Cortex of kidney (tissue), 1 donor: ENCODE data around the gene ANKRD31.
"Not testable (repeated sequence)": the region's sequence is repeated elsewhere in the genome, so short reads cannot be mapped to it uniquely, and the experiment has no call there.

Experiments used
- DNase-seq: peaks from one replicate; lab custom pipeline; 2025; lab: John Stamatoyannopoulos, UW

ANKRD31 gene

DNA sequence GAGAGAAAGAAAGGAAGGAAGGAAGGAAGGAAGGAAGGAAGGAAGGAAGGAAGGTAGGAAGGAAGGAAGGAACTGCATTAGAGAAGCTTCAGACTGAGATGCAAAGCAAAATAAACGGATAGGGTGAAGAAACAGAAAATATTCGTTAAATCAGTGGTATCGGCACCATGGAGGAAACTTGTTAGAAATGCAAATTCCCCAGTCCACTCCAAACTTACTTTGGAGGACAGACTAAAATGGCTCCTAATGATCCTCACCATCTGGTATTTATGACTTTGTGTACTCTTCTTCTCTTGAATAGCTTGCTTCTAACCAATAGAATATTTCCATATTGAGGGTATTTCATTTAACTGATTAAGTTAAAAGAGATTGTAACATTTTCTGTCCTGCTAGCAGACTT is 96.4 kb downstream of the ANKRD31 start:
- no peak for DNase-seq

DNA sequence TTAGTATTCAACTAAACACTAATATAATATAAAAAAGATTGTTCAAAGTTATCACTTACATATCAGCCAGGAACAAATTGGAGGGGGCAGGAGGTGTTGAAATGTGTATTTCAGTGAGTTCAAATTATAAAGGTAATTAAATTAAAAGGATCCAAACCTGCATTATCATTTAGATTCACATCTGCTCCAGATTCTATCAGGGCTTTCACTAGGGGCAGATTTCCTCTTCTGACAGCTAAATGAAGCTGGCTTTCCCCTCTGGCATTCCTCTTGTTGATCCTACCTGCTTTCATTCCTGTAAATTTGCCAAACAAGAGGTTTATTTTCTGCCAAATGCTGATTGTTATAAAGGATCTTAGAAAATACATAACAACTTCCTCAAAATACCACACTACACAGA is 98.0 kb downstream of the ANKRD31 start:
- no peak for DNase-seq

GRCh38 chr5:75130818-75131349 is 105.8 kb downstream of the ANKRD31 start:
- DNase-seq = no peak

GRCh38 chr5:75116856-75117255 is 119.8 kb downstream of the ANKRD31 start:
- no peak for DNase-seq

DNA sequence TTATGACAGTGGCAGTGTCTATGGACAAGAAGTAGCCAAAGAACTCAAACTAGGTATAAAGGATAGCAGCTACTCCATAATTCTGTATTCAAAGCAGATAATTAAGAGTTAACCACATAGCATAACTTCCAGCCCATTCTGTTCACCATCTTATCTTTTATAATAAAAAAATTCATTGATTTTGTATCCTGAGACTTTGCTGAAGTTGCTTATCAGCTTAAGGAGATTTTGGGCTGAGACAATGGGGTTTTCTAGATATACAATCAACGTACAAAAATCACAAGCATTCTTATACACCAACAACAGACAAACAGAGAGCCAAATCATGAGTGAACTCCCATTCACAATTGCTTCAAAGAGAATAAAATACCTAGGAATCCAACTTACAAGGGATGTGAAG is 122.4 kb downstream of the ANKRD31 start:
- DNase-seq = not testable (repeated sequence)

DNA sequence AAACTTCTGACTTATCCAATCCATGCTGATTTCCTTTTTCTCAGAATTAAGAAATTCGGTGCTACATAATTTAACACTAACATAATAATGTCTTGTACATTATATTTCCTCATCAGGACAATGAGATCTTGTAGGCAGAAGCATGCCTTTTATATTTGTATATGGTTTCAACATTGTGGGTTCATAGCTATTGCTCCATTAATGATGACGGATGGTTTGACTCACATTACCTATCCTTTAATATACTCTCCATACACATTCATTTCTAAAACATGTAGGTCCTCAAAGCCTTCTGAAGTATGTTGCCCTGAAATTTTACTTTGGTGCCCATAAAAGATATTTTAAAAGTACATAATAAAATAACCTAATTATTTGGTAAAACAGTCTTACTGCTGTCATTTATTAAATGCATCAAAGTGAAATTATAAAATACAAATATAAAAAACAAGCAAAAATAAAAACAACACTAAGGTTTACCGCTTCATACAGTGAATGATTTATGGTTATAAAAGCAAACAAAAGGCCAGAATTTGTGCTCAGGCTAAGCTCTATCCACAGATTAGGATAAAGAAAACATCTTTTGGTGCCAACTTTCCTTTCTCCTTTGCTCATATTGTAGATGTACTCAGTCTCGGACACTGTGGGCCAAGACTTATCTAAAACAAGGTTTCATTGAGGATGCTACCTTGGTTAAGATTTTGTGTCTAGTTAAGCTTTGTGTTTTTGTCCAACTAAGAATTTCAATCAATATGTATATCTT is 123.1 kb downstream of the ANKRD31 start:
- no peak for DNase-seq

DNA sequence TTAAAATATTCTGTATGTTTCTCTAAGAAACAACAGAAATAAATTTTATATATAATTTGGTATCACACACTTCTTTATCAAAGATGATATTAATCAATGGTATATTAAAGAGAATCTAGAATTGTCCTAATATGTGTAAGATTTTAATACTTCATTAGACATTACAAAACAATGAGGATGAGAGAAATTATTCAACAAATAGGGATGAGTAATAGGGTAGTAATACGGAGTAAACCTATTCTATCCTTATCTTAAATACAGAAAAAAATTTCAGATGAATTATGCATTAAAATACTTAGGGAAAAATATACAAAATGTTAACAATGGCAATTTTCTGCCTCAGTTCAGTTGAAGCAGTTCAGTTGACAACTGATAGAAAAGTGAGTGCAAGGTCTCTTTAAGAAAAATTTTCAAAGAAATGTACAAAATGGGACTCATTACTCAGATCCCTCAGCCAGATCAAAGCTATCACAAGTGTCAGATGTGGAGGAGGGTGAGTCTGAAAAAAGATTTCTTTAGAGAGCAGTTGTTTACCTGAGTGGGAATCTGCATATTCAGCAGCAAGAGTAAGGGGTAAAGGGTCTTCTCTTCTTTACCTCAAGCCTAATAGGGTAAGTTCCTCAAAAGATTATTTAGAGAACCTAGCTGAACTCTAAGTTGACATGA is 127.6 kb downstream of the ANKRD31 start:
- no peak for DNase-seq

GRCh38 chr5:75108515-75108914 is 128.2 kb downstream of the ANKRD31 start:
- DNase-seq = no peak

DNA sequence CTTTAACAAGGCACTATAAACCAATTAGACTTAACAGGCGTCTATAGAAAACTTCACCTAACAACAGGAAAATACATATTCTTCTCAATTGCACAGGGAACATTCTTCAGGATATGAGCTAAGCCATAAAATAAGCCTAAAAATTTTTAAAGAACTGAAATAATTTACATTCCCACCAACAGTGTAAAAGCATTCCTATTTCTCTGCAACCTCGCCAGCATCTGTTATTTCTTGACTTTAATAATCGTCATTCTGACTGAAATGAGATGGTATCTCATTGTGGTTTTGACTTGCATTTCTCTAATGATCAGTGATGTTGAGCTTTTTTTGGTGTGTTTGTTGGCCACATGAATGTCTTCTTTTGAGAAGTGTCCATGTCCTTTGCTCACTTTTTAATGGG is 140.7 kb downstream of the ANKRD31 start:
- not testable (repeated sequence) for DNase-seq

- DNase-seq = no peak
Measured at GRCh38 chr5:75091597-75091996, 145.1 kb downstream of the ANKRD31 start.

- DNase-seq = no peak
Measured at GRCh38 chr5:75089662-75090061, 147.0 kb downstream of the ANKRD31 start.

- no peak for DNase-seq
Measured at GRCh38 chr5:75089137-75089536, 147.5 kb downstream of the ANKRD31 start.

DNA sequence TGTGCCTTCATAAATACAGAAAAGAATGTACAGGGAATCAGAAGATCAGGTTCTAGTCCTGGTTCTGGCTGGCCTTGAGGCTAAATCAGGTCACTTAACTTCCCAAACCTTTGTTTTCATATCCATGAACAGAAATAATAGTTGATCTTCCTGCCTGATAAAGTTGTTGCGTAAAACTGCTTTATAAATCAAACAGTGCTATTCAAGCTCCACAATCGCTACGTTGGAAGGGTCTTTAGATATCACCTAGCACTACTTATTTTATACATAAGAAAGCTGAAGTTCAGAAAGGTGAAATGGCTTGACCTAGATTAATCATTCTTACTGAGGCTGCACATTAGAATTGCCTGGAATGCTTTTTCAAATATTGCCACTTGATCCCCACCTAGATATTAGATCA is 148.0 kb downstream of the ANKRD31 start:
- DNase-seq = no peak

DNA sequence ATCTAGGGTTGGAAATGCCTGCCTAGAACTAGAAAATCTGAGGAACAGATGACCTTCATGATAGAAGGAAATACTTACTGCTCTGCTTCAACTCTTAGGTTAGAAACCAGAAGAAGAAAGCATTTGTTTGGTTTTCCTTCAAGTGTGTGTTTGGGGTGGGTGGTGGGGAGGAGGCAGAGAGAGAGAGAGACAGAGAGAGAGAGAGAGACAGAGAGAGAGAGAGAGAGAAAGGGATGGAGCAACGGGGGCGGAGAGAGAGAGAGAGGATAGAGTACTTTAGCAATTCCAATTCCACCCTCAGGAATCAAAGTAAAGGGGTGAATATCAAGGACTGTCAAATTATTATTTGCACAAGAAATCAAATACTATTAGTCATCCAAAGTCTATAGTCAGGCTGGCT is 155.2 kb downstream of the ANKRD31 start:
- no peak for DNase-seq

- DNase-seq = not testable (repeated sequence)
Measured at GRCh38 chr5:75079346-75079745, 157.3 kb downstream of the ANKRD31 start.

DNA sequence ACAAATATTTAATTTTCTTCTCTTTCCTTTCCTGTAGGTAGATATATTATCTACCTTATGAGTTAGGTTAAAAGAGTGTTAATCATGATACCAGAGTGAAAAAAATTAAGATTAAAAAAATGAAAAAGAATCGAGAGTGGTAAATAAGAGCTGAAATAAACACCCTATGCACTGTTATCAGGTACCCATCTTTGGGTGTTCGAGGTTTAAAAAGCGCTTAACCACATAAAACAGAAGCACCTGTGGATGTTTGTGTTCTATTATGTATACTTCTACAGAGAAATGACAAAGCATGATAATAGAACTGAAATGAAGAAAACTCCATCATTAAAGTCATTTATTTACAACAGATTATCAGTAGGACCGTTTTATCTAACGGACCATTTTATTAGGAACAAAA is 158.7 kb downstream of the ANKRD31 start:
- no peak for DNase-seq

DNA sequence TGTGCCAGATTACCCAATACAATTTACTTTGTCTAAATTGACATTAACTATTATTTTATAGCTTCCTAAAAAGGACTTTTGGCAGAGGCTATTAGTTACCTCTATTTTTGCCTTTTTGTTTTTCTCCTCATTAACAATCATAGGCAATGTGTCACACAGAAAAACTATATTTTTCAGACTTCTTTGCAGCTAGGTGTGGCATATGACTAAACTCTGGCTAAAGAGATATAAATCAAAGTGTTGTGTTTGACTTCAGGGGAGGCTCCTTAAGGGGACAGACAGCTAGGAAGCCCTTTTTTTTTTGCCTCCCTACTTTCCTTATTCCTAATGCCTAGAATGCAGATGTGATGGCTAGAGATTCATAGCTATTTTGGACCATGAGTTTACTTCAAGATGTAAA is 164.6 kb downstream of the ANKRD31 start:
- DNase-seq = no peak

DNA sequence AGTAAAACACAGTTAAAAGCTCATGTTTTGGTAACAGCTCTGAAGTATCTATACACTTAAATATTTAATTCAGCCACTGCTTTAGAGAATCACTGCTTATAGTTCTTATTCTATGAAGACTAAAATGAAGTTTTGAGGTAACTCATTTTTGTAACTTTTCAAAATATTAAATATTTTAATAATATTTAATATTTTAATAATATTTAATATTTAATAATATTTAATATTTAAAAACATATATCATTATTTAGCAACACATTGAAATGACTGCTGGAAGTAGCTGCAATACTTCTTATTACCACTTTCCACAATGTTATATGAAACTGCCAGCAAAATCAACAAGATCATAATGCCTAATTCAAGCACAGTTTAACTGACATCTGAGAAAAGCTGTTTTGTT is 165.6 kb downstream of the ANKRD31 start:
- DNase-seq = no peak

DNA sequence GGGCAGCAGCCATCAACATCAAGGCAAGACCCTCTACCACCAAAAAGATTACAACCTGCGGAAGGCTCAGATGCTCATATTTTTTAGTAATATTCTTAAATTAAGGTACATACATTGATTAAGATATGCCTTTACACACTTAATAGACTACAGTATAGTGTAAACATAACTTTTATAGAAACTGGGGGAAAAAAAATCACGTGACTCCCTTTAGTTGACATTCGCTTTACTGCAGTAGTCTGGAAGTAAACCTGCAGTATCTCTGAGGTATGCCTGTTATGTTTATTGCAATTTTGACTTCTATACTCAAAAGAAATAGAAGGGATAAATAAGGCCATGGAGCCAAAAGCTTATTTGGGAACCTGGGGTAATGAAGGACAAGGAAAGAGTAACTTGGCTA is 169.2 kb downstream of the ANKRD31 start:
- DNase-seq = no peak

DNA sequence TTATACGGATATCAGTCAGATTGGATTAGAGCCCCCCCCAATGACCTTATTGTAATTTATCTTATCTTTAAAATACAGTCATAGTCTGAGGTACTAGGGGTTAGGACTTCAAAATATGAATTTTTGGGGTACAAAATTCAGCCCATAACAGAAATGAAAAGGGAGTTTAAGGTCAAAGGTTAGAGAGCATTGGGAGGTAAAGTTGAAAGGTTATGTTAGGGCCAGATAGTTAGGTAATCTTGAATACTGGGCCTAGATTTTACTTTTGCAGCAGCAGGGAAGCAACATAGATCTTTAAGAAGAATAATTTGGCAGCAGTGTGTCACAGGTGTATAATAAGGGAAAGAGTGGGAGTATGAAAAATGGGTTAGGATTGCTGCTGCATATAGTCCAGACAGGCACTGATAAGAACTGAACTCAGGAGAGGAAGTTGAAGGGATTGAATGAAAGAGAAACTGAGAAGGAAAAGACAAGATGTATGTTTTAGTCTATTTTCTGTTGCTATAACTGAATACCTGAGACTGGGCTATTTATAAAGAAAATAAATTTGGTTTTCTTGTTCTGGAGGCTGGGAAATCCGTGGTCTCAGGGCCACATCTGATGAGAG is 173.7 kb downstream of the ANKRD31 start:
- no peak for DNase-seq

- DNase-seq = no peak
Measured at GRCh38 chr5:75059912-75060545, 176.6 kb downstream of the ANKRD31 start.

DNA sequence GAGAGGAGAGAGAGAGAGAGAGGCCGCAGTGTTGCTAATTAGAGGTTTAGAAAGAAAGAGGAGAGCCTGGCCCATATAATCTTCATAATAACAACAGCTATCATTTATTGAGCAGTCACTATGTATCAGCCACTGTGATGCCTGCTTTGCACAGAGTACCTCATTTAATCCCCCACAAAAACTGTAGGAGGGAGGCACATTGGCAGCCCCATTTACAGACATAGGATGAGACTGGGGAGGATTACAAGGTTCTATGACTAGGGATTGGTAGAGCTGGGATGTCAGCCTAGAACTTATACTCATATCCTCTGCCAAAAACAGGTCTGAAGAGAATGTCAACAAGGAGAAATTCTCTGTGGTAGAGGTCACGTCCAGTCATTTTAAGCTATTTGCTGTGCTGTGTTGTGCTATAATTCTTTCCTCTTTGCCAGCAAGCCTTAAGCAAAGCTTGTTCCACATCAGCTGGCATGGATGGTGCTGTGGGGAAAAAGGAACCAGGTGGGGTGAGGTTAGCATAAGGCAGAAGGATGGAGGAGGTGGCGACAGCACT is 177.6 kb downstream of the ANKRD31 start:
- DNase-seq = no peak
